IMR-90 (cell line): ENCODE results near the gene UBASH3B.

Experiments
- CEBPB ChIP-seq: IDR thresholded peaks from 2 replicates; pipeline ENCODE4 v1.6.1; 2012; ENCODE audit warnings: low read depth, low read length, improper control_type of control experiment
- FOS ChIP-seq: fragments of 150-350 bp; IDR thresholded peaks from 2 replicates; pipeline ENCODE4 v1.6.1; 2016; ENCODE audit warnings: low read depth, low read length
- MAZ ChIP-seq: IDR thresholded peaks from 2 replicates; pipeline ENCODE4 v1.6.1; 2012; ENCODE audit warnings: low read depth, mild to moderate bottlenecking, low read length, improper control_type of control experiment, moderate library complexity, borderline replicate concordance
- POLR2A ChIP-seq: IDR thresholded peaks from 2 replicates; pipeline ENCODE4 v1.6.1; 2012; ENCODE audit warnings: mild to moderate bottlenecking, low read depth, low read length
- RAD21 ChIP-seq: IDR thresholded peaks from 2 replicates; pipeline ENCODE4 v1.6.1; 2012; ENCODE audit warnings: low read length, improper control_type of control experiment
- RFX5 ChIP-seq: IDR thresholded peaks from 2 replicates; pipeline ENCODE4 v1.8.0; 2012; ENCODE audit warnings: low read depth, mild to moderate bottlenecking, low read length, moderate library complexity
- TF ChIP-seq, protein P1 (sequence below): conservative IDR thresholded peaks from 2 replicates; pipeline ENCODE4 v1.5.1; 2012; ENCODE audit warnings: mild to moderate bottlenecking, low read depth, low read length, improper control_type of control experiment
- TF ChIP-seq, protein P2 (sequence below): fragments of 150-350 bp; IDR thresholded peaks from 2 replicates; pipeline ENCODE4 v1.6.1; 2017; ENCODE audit warnings: mild to moderate bottlenecking, antibody characterized with exemption, low read length, low read depth

DNA sequence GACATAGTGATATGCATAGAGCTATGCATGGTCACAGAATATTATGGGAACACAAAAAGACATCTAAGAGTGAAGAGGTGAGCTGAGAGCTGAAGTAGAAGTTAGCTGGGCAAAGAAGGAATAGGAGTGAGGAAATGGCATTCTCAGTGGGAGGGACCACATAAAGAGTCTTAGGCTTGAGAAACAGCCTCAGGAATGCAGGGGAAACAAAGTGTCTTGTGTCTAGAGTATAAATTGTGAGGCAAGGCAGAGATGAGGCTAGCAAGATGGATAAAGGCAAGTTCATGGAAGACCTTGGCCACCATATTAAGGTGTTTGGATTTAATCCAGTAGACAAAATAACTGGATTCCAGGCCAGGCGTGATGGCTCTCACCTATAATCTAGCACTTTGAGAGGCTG, 142.1 kb downstream of the UBASH3B start:
- TF ChIP-seq POLR2A (no peak), RAD21 (no peak), CEBPB (no peak), RFX5 (no peak), FOS (no peak), MAZ (no peak)
- TF ChIP-seq, protein P1, sequence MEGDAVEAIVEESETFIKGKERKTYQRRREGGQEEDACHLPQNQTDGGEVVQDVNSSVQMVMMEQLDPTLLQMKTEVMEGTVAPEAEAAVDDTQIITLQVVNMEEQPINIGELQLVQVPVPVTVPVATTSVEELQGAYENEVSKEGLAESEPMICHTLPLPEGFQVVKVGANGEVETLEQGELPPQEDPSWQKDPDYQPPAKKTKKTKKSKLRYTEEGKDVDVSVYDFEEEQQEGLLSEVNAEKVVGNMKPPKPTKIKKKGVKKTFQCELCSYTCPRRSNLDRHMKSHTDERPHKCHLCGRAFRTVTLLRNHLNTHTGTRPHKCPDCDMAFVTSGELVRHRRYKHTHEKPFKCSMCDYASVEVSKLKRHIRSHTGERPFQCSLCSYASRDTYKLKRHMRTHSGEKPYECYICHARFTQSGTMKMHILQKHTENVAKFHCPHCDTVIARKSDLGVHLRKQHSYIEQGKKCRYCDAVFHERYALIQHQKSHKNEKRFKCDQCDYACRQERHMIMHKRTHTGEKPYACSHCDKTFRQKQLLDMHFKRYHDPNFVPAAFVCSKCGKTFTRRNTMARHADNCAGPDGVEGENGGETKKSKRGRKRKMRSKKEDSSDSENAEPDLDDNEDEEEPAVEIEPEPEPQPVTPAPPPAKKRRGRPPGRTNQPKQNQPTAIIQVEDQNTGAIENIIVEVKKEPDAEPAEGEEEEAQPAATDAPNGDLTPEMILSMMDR: no peak
- TF ChIP-seq, protein P2, sequence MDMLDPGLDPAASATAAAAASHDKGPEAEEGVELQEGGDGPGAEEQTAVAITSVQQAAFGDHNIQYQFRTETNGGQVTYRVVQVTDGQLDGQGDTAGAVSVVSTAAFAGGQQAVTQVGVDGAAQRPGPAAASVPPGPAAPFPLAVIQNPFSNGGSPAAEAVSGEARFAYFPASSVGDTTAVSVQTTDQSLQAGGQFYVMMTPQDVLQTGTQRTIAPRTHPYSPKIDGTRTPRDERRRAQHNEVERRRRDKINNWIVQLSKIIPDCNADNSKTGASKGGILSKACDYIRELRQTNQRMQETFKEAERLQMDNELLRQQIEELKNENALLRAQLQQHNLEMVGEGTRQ: no peak
